Measurements from ENCODE around the gene TBL1X. TPM values are rescaled to one million over a fixed set of nuclear protein-coding genes. Genes with fewer than 3 reads are reported as not detected.

The TBL1X gene
- total RNA-seq, 1 experiment from 2014 or later, result 31.9 TPM

DNA sequence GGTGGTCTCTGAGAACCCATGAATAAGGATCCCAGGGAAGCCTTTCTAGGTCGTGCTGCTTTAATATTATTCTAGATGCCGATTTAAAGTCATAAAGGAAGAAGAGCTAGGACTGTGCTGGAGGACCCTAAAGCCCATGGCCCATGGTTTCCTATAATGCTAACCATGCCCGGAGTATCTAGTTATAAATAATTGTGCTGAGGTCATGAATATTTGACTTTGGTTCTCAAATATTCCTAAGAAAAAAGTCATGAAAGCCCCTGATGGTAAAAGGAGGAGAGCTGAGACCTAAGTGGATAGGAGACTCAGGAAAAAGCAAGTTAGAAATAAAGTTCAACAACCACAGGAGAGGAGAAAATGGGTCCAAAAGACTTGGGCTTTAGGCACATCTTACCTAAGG lies 132.0 kb downstream of the TBL1X start:
- ChIA-PET POLR2A (ENCODE audit: unreplicated experiment) (no interaction called here), CTCF (no interaction called here)
- no peak overlapping the region for H3K27ac ChIP-seq (ENCODE audit: low read length)
- intact Hi-C loops (cut with micrococcal nuclease), result no loop called here
- no peak for ATAC-seq
- H4K20me1 ChIP-seq (ENCODE audit: low read length), result no peaks in the 10 kb centered on the region
- BruUV-seq (replicated peaks), result no TSS peak
- H3K4me3 ChIP-seq (ENCODE audit: low read length), result no peak overlapping the region
- no peaks in the 10 kb centered on the region for H3K36me3 ChIP-seq (ENCODE audit: low read depth, low read length)
- H3K9ac ChIP-seq (ENCODE audit: low read length), result no peak overlapping the region
- no peaks in the 10 kb centered on the region for H3K9me2 ChIP-seq (replicated peaks; ENCODE audit: low read length)
- H3K27me3 ChIP-seq (ENCODE audit: low read length), result no peaks in the 10 kb centered on the region
- H2AFZ ChIP-seq (ENCODE audit: low read length), result no peak overlapping the region
- no peak overlapping the region for H3K4me2 ChIP-seq (ENCODE audit: low read length)
- H3K79me2 ChIP-seq (ENCODE audit: low read length), result 0 out of 2 replicates have a peak, but pooled peaks cover 24% of the 10 kb centered on the region
- H3K9me3 ChIP-seq (ENCODE audit: low read length), result no peaks in the 10 kb centered on the region
- no peak for DNase-seq
- TF ChIP-seq EZH2 (IDR thresholded peaks at IDR 0.05; ENCODE audit: low read length, unreplicated experiment) (no peak), EZH2phosphoT487 (IDR thresholded peaks at IDR 0.05; ENCODE audit: borderline replicate concordance, low read length) (no peak)
- TF ChIP-seq, protein P1, sequence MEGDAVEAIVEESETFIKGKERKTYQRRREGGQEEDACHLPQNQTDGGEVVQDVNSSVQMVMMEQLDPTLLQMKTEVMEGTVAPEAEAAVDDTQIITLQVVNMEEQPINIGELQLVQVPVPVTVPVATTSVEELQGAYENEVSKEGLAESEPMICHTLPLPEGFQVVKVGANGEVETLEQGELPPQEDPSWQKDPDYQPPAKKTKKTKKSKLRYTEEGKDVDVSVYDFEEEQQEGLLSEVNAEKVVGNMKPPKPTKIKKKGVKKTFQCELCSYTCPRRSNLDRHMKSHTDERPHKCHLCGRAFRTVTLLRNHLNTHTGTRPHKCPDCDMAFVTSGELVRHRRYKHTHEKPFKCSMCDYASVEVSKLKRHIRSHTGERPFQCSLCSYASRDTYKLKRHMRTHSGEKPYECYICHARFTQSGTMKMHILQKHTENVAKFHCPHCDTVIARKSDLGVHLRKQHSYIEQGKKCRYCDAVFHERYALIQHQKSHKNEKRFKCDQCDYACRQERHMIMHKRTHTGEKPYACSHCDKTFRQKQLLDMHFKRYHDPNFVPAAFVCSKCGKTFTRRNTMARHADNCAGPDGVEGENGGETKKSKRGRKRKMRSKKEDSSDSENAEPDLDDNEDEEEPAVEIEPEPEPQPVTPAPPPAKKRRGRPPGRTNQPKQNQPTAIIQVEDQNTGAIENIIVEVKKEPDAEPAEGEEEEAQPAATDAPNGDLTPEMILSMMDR (conservative IDR thresholded peaks at IDR 0.05; ENCODE audit: low read depth, low read length), result no peak
- no peaks in the 10 kb centered on the region for H3K4me1 ChIP-seq (ENCODE audit: insufficient read depth, low read length)
- no peaks in the 10 kb centered on the region for H3F3A ChIP-seq (ENCODE audit: low read length, unreplicated experiment)

DNA sequence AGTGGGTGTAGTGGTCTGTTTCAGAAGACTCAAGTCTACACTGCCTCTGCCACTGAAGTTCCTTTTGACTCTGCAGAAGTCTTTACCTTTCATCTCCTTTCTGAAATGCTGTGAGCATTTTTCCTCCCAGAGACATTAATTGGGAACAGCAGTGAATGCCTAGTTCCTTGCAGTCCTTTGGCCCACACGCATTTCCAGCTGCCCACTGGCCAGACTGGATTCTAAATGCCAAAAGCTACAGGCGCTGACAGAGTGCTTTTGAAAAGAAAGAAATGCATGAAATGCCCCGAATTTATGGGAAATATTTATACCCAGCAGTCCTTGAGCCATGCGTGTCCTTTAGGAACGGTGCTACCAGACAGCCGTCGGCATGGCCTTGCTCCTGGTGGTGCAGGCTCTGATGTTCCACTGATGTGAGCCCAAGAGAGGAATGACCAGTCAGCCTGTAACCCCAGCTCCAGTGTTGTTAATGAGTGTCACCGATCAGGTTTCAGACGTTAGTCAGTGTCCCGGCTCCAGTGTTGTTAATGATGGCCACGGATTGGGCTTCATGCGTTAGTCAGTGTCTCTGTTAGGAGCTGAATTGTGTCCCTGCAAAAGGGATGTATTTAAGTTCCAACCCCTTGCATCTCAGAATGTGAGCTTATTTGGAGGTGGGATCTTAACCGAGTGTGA lies 132.6 kb downstream of the TBL1X start:
- H3K27me3 ChIP-seq (ENCODE audit: low read length), result no peaks in the 10 kb centered on the region
- POLR2A ChIA-PET (ENCODE audit: unreplicated experiment), result no interaction called here
- 0 out of 2 replicates have a peak, but pooled peaks cover 24% of the 10 kb centered on the region for H3K79me2 ChIP-seq (ENCODE audit: low read length)
- no peak overlapping the region for H3K9ac ChIP-seq (ENCODE audit: low read length)
- no peak overlapping the region for H3K27ac ChIP-seq (ENCODE audit: low read length)
- no peak overlapping the region for H2AFZ ChIP-seq (ENCODE audit: low read length)
- no peak overlapping the region for H3K4me2 ChIP-seq (ENCODE audit: low read length)
- no peaks in the 10 kb centered on the region for H3K9me2 ChIP-seq (replicated peaks; ENCODE audit: low read length)
- intact Hi-C loops (cut with micrococcal nuclease), result no loop called here
- DNase-seq (no peak), ATAC-seq (no peak)
- TF ChIP-seq EZH2 (IDR thresholded peaks at IDR 0.05; ENCODE audit: low read length, unreplicated experiment) (no peak), EZH2phosphoT487 (IDR thresholded peaks at IDR 0.05; ENCODE audit: borderline replicate concordance, low read length) (no peak)
- TF ChIP-seq, protein P1 (conservative IDR thresholded peaks at IDR 0.05; ENCODE audit: low read depth, low read length), result no peak
- no peaks in the 10 kb centered on the region for H3K9me3 ChIP-seq (ENCODE audit: low read length)
- BruUV-seq (replicated peaks), result no TSS peak
- H4K20me1 ChIP-seq (ENCODE audit: low read length), result no peaks in the 10 kb centered on the region
- H3F3A ChIP-seq (ENCODE audit: low read length, unreplicated experiment), result no peaks in the 10 kb centered on the region
- CTCF ChIA-PET, result no interaction called here
- H3K4me1 ChIP-seq (ENCODE audit: insufficient read depth, low read length), result no peaks in the 10 kb centered on the region
- no peaks in the 10 kb centered on the region for H3K36me3 ChIP-seq (ENCODE audit: low read depth, low read length)
- H3K4me3 ChIP-seq (ENCODE audit: low read length), result no peak overlapping the region

DNA sequence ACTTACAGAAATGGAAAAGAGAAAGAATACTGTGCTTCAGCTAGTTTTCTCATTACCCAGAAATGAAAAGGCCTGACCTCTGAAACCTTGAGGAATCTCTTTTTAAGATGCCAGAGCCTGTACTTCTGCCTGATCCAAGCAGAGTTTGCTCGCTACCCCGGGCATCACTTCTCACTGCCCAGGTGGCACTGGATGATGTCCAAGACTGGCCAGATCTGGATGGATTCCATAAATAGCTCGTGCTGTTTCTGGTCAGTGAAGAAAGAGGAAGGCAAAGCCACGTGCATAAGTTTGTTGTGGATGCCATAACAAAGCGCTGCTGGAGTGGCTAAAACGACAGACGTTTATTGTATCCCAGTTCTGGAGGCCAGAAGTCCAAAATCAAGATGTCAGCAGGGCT lies 133.5 kb downstream of the TBL1X start:
- intact Hi-C loops (cut with micrococcal nuclease), result no loop called here
- TF ChIP-seq EZH2phosphoT487 (IDR thresholded peaks at IDR 0.05; ENCODE audit: borderline replicate concordance, low read length) (no peak), EZH2 (IDR thresholded peaks at IDR 0.05; ENCODE audit: low read length, unreplicated experiment) (no peak)
- TF ChIP-seq, protein P1 (conservative IDR thresholded peaks at IDR 0.05; ENCODE audit: low read depth, low read length), result no peak
- no peak overlapping the region for H3K27ac ChIP-seq (ENCODE audit: low read length)
- BruUV-seq (replicated peaks), result no TSS peak
- H3K9me2 ChIP-seq (replicated peaks; ENCODE audit: low read length), result no peaks in the 10 kb centered on the region
- no peaks in the 10 kb centered on the region for H3F3A ChIP-seq (ENCODE audit: low read length, unreplicated experiment)
- H3K27me3 ChIP-seq (ENCODE audit: low read length), result no peaks in the 10 kb centered on the region
- no peak for DNase-seq
- no peak overlapping the region for H3K9ac ChIP-seq (ENCODE audit: low read length)
- ChIA-PET POLR2A (ENCODE audit: unreplicated experiment) (no interaction called here), CTCF (no interaction called here)
- no peak overlapping the region for H2AFZ ChIP-seq (ENCODE audit: low read length)
- no peak overlapping the region for H3K4me3 ChIP-seq (ENCODE audit: low read length)
- no peaks in the 10 kb centered on the region for H4K20me1 ChIP-seq (ENCODE audit: low read length)
- H3K4me1 ChIP-seq (ENCODE audit: insufficient read depth, low read length), result no peaks in the 10 kb centered on the region
- H3K79me2 ChIP-seq (ENCODE audit: low read length), result 0 out of 2 replicates have a peak, but pooled peaks cover 24% of the 10 kb centered on the region
- H3K36me3 ChIP-seq (ENCODE audit: low read depth, low read length), result no peaks in the 10 kb centered on the region
- H3K9me3 ChIP-seq (ENCODE audit: low read length), result no peaks in the 10 kb centered on the region
- no peak for ATAC-seq
- H3K4me2 ChIP-seq (ENCODE audit: low read length), result no peak overlapping the region
